ENCODE measurements around the gene RGS3.

The RGS3 gene

GRCh38 chr9:113444736-113445135 lies 18.8 kb upstream of the RGS3 start:
- WGBS: 79% methylated on average over 2 of the region's 2 CpGs
- no peaks in the 10 kb centered on the region for H3K4me1 ChIP-seq (ENCODE audit: insufficient read depth, low read length)
- H3K27ac ChIP-seq (ENCODE audit: low read depth, low read length): no peak overlapping the region
- H3K4me3 ChIP-seq (ENCODE audit: low read length): no peak overlapping the region
- no peaks in the 10 kb centered on the region for H3K36me3 ChIP-seq (ENCODE audit: insufficient read depth, low read length)
- H3K9ac ChIP-seq (ENCODE audit: low read depth, low read length): no peak overlapping the region
- no peaks in the 10 kb centered on the region for H3K9me3 ChIP-seq (ENCODE audit: insufficient read depth, low read depth, low read length)
- H3K27me3 ChIP-seq (ENCODE audit: insufficient read depth, low read length): no peaks in the 10 kb centered on the region

- H3K9me3 ChIP-seq (ENCODE audit: insufficient read depth, low read depth, low read length): no peaks in the 10 kb centered on the region
- H3K27me3 ChIP-seq (ENCODE audit: insufficient read depth, low read length): no peaks in the 10 kb centered on the region
- WGBS: 68% methylated on average over 2 of the region's 3 CpGs
- H3K4me3 ChIP-seq (ENCODE audit: low read length): no peak overlapping the region
- no peak overlapping the region for H3K9ac ChIP-seq (ENCODE audit: low read depth, low read length)
- H3K4me1 ChIP-seq (ENCODE audit: insufficient read depth, low read length): no peaks in the 10 kb centered on the region
- no peak overlapping the region for H3K27ac ChIP-seq (ENCODE audit: low read depth, low read length)
- no peaks in the 10 kb centered on the region for H3K36me3 ChIP-seq (ENCODE audit: insufficient read depth, low read length)
Measured at GRCh38 chr9:113446323-113446740, 17.2 kb upstream of the RGS3 start.

- Histone ChIP-seq H3K9ac (ENCODE audit: low read depth, low read length) (no peak overlapping the region), H3K4me1 (ENCODE audit: insufficient read depth, low read length) (no peaks in the 10 kb centered on the region), H3K9me3 (ENCODE audit: insufficient read depth, low read depth, low read length) (no peaks in the 10 kb centered on the region), H3K27ac (ENCODE audit: low read depth, low read length) (no peak overlapping the region), H3K4me3 (ENCODE audit: low read length) (no peak overlapping the region), H3K36me3 (ENCODE audit: insufficient read depth, low read length) (no peaks in the 10 kb centered on the region), H3K27me3 (ENCODE audit: insufficient read depth, low read length) (no peaks in the 10 kb centered on the region)
- WGBS: 96% methylated on average over 2 of the region's 2 CpGs
Measured at GRCh38 chr9:113449376-113449775, 14.2 kb upstream of the RGS3 start.

- Histone ChIP-seq H3K4me1 (ENCODE audit: insufficient read depth, low read length) (peaks cover 18% of the 10 kb centered on the region), H3K36me3 (ENCODE audit: insufficient read depth, low read length) (no peaks in the 10 kb centered on the region), H3K4me3 (ENCODE audit: low read length) (no peak overlapping the region), H3K27me3 (ENCODE audit: insufficient read depth, low read length) (no peaks in the 10 kb centered on the region), H3K9ac (ENCODE audit: low read depth, low read length) (no peak overlapping the region), H3K27ac (ENCODE audit: low read depth, low read length) (no peak overlapping the region), H3K9me3 (ENCODE audit: insufficient read depth, low read depth, low read length) (no peaks in the 10 kb centered on the region)
- 97% methylated on average over 2 of the region's 4 CpGs for WGBS
Measured at GRCh38 chr9:113452113-113452605, 11.4 kb upstream of the RGS3 start.

- Histone ChIP-seq H3K27me3 (ENCODE audit: insufficient read depth, low read length) (no peaks in the 10 kb centered on the region), H3K4me1 (ENCODE audit: insufficient read depth, low read length) (peaks cover 18% of the 10 kb centered on the region), H3K9me3 (ENCODE audit: insufficient read depth, low read depth, low read length) (no peaks in the 10 kb centered on the region), H3K4me3 (ENCODE audit: low read length) (no peak overlapping the region), H3K27ac (ENCODE audit: low read depth, low read length) (peak overlapping the region; percentile 44), H3K36me3 (ENCODE audit: insufficient read depth, low read length) (no peaks in the 10 kb centered on the region), H3K9ac (ENCODE audit: low read depth, low read length) (peak overlapping the region; percentile 28; the same call in 1 of the 2 replicates)
- 72% methylated on average over 4 of the region's 5 CpGs for WGBS
Measured at GRCh38 chr9:113454914-113455761, 8.4 kb upstream of the RGS3 start.

GRCh38 chr9:113456235-113456634 lies 7.3 kb upstream of the RGS3 start:
- Histone ChIP-seq H3K9me3 (ENCODE audit: insufficient read depth, low read depth, low read length) (no peaks in the 10 kb centered on the region), H3K36me3 (ENCODE audit: insufficient read depth, low read length) (no peaks in the 10 kb centered on the region), H3K9ac (ENCODE audit: low read depth, low read length) (no peak overlapping the region), H3K27me3 (ENCODE audit: insufficient read depth, low read length) (no peaks in the 10 kb centered on the region), H3K4me3 (ENCODE audit: low read length) (no peak overlapping the region), H3K4me1 (ENCODE audit: insufficient read depth, low read length) (peaks cover 18% of the 10 kb centered on the region), H3K27ac (ENCODE audit: low read depth, low read length) (no peak overlapping the region)
- WGBS: 88% methylated on average over 2 of the region's 2 CpGs

- 75% methylated on average over 3 of the region's 3 CpGs for WGBS
Measured at GRCh38 chr9:113461285-113461684, 2.2 kb upstream of the RGS3 start.

GRCh38 chr9:113461943-113462342 lies 1.6 kb upstream of the RGS3 start:
- H3K27me3 ChIP-seq (ENCODE audit: insufficient read depth, low read length): peaks cover 31% of the 10 kb centered on the region
- H3K4me3 ChIP-seq (ENCODE audit: low read length): no peak overlapping the region
- no peaks in the 10 kb centered on the region for H3K9me3 ChIP-seq (ENCODE audit: insufficient read depth, low read depth, low read length)
- no peaks in the 10 kb centered on the region for H3K36me3 ChIP-seq (ENCODE audit: insufficient read depth, low read length)
- 91% methylated on average over 4 of the region's 4 CpGs for WGBS
- H3K27ac ChIP-seq (ENCODE audit: low read depth, low read length): no peak overlapping the region
- H3K4me1 ChIP-seq (ENCODE audit: insufficient read depth, low read length): peaks cover 9% of the 10 kb centered on the region; the same call in 1 of the 2 replicates
- H3K9ac ChIP-seq (ENCODE audit: low read depth, low read length): no peak overlapping the region

More at GRCh38 chr9:113461285-113461684, 2.2 kb upstream of the RGS3 start:
- no peaks in the 10 kb centered on the region for H3K36me3 ChIP-seq (ENCODE audit: insufficient read depth, low read length)
- peaks cover 31% of the 10 kb centered on the region for H3K27me3 ChIP-seq (ENCODE audit: insufficient read depth, low read length)
- no peak overlapping the region for H3K4me3 ChIP-seq (ENCODE audit: low read length)
- peaks cover 11% of the 10 kb centered on the region for H3K4me1 ChIP-seq (ENCODE audit: insufficient read depth, low read length)
- no peak overlapping the region for H3K9ac ChIP-seq (ENCODE audit: low read depth, low read length)
- no peaks in the 10 kb centered on the region for H3K9me3 ChIP-seq (ENCODE audit: insufficient read depth, low read depth, low read length)
- H3K27ac ChIP-seq (ENCODE audit: low read depth, low read length): no peak overlapping the region

GRCh38 chr9:113462781-113463286 lies 693 bp upstream of the RGS3 start:
- Histone ChIP-seq H3K4me3 (ENCODE audit: low read length) (peak overlapping the region; percentile 60), H3K36me3 (ENCODE audit: insufficient read depth, low read length) (no peaks in the 10 kb centered on the region), H3K4me1 (ENCODE audit: insufficient read depth, low read length) (peaks cover 9% of the 10 kb centered on the region; the same call in 1 of the 2 replicates), H3K9ac (ENCODE audit: low read depth, low read length) (0 out of 2 replicates have a peak overlapping the region, but pooled peaks have one; percentile 14), H3K9me3 (ENCODE audit: insufficient read depth, low read depth, low read length) (no peaks in the 10 kb centered on the region), H3K27ac (ENCODE audit: low read depth, low read length) (no peak overlapping the region), H3K27me3 (ENCODE audit: insufficient read depth, low read length) (peaks cover 31% of the 10 kb centered on the region)
- 85% methylated on average over 11 of the region's 11 CpGs for WGBS

- no peak overlapping the region for H3K9ac ChIP-seq (ENCODE audit: low read depth, low read length)
- no peak overlapping the region for H3K27ac ChIP-seq (ENCODE audit: low read depth, low read length)
- peaks cover 31% of the 10 kb centered on the region for H3K27me3 ChIP-seq (ENCODE audit: insufficient read depth, low read length)
- peaks cover 9% of the 10 kb centered on the region; the same call in 1 of the 2 replicates for H3K4me1 ChIP-seq (ENCODE audit: insufficient read depth, low read length)
- 90% methylated on average over 1 of the region's 1 CpG for WGBS
- peak overlapping the region; percentile 60 for H3K4me3 ChIP-seq (ENCODE audit: low read length)
- no peaks in the 10 kb centered on the region for H3K36me3 ChIP-seq (ENCODE audit: insufficient read depth, low read length)
- H3K9me3 ChIP-seq (ENCODE audit: insufficient read depth, low read depth, low read length): no peaks in the 10 kb centered on the region
Measured at GRCh38 chr9:113464286-113464660, 746 bp downstream of the RGS3 start.

GRCh38 chr9:113465599-113466140 lies 2.1 kb downstream of the RGS3 start:
- H3K27me3 ChIP-seq (ENCODE audit: insufficient read depth, low read length): peaks cover 31% of the 10 kb centered on the region
- H3K36me3 ChIP-seq (ENCODE audit: insufficient read depth, low read length): no peaks in the 10 kb centered on the region
- H3K9ac ChIP-seq (ENCODE audit: low read depth, low read length): no peak overlapping the region
- no peaks in the 10 kb centered on the region for H3K9me3 ChIP-seq (ENCODE audit: insufficient read depth, low read depth, low read length)
- no peak overlapping the region for H3K4me3 ChIP-seq (ENCODE audit: low read length)
- WGBS: 89% methylated on average over 2 of the region's 2 CpGs
- no peak overlapping the region for H3K27ac ChIP-seq (ENCODE audit: low read depth, low read length)
- peaks cover 9% of the 10 kb centered on the region; the same call in 1 of the 2 replicates for H3K4me1 ChIP-seq (ENCODE audit: insufficient read depth, low read length)

Measured in HUES64 (cell line).